ENCODE results near the gene EMSY.

The EMSY gene

GRCh38 chr11:76443268-76443980 lies 1.4 kb upstream of the EMSY start:
- TF ChIP-seq CTCF (IDR thresholded peaks at IDR 0.05; ENCODE audit: borderline replicate concordance, insufficient read depth, low read depth, low read length) = no peak
- peak overlapping the region; percentile 82 for H3K4me3 ChIP-seq (ENCODE audit: low read depth, low read length)

DNA sequence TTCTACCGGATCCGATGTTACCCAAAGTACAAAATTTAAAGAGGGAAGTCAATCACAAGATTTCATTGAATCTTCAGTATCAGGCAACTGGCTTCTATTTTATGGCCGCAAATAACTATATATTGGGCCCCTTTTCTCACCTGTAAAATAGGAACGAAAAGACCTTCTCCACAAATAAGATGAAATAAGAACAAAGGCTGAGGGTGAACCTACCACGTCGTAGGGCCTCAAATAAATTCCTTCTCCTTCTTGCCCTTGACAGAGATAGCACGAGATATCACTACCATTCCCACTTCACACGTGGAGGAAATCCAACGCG lies 794 bp upstream of the EMSY start:
- TF ChIP-seq CTCF (IDR thresholded peaks at IDR 0.05; ENCODE audit: borderline replicate concordance, insufficient read depth, low read depth, low read length) = no peak
- peak overlapping the region; percentile 82 for H3K4me3 ChIP-seq (ENCODE audit: low read depth, low read length)

DNA sequence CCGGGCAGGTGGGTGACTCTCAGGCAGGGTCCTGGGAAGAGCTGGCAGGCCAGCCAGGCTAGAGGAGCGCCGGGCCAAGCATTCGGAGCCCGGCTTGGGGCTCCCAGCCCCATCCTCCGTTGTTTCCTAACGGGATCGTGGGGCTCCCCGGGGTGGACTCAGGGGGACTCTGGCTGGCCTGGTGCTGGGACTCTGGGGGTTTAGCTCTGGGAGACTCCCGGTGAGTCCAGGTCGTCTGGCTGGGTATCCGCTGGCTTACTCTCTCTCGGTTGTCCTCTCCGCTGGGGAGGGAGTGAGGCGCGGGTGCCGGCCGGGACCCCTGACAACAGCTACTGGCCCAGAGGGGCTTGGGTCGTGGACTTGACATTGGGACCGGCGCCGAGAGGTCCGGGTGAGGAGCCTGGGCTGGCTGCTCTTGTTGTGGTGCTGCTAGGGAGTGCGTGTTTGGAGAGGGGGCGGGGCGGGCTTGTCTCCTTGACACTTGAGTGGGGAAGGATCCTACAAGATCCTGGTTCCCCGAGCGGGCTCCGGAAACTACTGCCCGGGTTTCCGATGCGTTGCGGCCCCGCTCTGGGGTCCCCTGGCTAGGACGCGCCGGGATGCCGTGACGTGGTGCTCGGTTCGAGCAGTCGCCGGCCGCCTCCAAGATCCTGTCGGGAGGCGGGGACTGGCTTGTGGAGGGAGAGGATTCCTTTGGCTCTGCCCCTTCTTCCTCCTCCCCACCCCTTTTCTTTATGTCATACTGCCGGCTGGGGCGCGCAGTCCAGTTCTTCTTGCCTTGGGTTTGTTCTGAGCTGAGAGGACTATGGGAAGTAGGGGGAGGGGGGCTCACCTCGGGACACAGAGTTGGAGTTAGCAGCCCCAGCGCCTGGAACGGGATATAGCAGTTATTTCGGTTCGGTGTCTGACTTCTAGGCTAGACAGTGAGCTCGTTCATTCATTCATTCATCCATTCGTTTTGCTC lies 585 bp downstream of the EMSY start:
- H3K4me3 ChIP-seq (ENCODE audit: low read depth, low read length) = peak overlapping the region; percentile 82
- TF ChIP-seq CTCF (IDR thresholded peaks at IDR 0.05; ENCODE audit: borderline replicate concordance, insufficient read depth, low read depth, low read length) = no peak

DNA sequence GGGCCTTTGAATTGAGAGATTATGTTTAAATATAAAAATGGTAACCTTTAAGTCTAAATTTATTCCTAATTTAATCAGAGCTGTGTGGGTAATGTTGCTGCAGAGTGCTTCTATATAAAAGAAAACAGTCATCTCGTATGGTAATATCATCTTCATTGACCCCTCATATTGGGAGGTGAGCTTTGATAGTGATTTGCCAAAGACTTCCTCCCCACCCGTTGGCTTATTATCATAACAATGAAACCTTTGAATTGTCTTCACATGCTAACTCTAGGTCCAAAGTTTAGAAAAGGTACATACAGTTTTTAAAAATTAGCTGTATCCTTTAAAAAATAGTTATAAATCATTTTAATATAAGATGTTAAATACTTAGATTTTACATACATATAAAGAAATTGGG lies 3.7 kb downstream of the EMSY start:
- TF ChIP-seq CTCF (IDR thresholded peaks at IDR 0.05; ENCODE audit: borderline replicate concordance, insufficient read depth, low read depth, low read length) = no peak
- no peak overlapping the region for H3K4me3 ChIP-seq (ENCODE audit: low read depth, low read length)

DNA sequence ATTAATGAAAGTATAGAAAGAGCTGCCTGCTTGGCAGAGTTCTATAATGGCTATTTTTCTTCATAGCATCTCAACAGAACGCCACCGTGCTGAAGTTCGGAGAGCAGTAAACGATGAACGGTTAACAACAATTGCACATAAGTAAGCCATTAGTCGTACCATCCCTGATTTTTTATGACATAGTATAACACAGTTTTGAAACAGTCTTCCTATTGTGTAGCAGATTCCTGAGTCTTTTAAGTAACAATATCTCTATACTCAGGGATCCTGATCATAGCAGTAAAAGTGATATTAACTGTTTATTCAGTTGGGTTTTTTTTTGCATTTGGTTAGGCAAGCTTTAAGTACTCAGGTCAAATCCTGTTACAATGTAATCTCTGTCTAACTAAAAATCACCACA lies 8.4 kb downstream of the EMSY start:
- no peak for TF ChIP-seq CTCF (IDR thresholded peaks at IDR 0.05; ENCODE audit: borderline replicate concordance, insufficient read depth, low read depth, low read length)

DNA sequence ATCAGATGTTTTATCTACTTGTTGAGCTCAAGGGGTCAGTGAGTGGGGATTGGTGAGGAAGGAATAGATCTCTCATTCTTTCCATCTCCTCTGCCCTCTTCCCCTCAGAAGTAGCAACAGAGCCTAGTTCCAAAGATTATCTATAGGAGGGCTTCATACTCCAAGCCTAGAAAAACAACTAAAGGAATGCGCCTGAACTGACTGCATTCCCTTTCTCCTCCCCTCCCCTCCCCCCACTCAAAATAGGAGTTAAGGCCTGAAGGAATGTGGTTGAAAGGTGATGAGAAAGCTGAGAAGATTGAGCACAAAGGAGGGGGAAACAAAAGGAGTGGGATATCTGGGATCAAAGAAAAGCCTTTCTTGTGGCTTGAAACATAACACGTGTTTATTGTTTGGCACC lies 10.5 kb downstream of the EMSY start:
- no peak overlapping the region for H3K4me3 ChIP-seq (ENCODE audit: low read depth, low read length)
- TF ChIP-seq CTCF (IDR thresholded peaks at IDR 0.05; ENCODE audit: borderline replicate concordance, insufficient read depth, low read depth, low read length) = no peak

More for the DNA sequence above, 8.4 kb downstream of the EMSY start:
- no peak overlapping the region for H3K4me3 ChIP-seq (ENCODE audit: low read depth, low read length)

All from GM12875 (cell line).